Tibial nerve (tissue), 4 donors: Measurements from ENCODE around the gene HAP1. TPM values are rescaled to one million over a fixed set of nuclear protein-coding genes. Genes with fewer than 3 reads are reported as not detected.

Experiments used
- DNase-seq, 2 donors: peaks; one replicate each; pipeline ENCODE4 v3.0.0-alpha.2; 2019; ENCODE audit warnings: low spot score in 2 of 2
- H3K27ac ChIP-seq, 4 donors: fragments of 200-600 bp; sonication (generic) in 3 of 4; one replicate each; pipeline ENCODE4 v1.5.1; 2017 to 2019; ENCODE audit warnings: mild to moderate bottlenecking in 1 of 4
- H3K27me3 ChIP-seq, 2 donors: fragments of 200-600 bp; sonication (generic) in 1 of 2; one replicate each; pipeline versions ENCODE4 v1.5.1 to v1.6.0; 2017 to 2019
- H3K36me3 ChIP-seq, 3 donors: fragments of 200-600 bp; sonication (generic); one replicate each; pipeline ENCODE4 v1.5.1; 2018 to 2019
- H3K4me1 ChIP-seq, 4 donors: fragments of 200-600 bp; sonication (generic) in 3 of 4; one replicate each; pipeline ENCODE4 v1.5.1; 2017 to 2019
- H3K4me3 ChIP-seq, 4 donors: fragments of 200-600 bp; sonication (generic) in 3 of 4; one replicate each; pipeline ENCODE4 v1.5.1; 2017 to 2019; ENCODE audit warnings: mild to moderate bottlenecking in 1 of 4, moderate library complexity in 1 of 4
- H3K9me3 ChIP-seq, 4 donors: fragments of 200-600 bp; sonication (generic) in 3 of 4; one replicate each; pipeline ENCODE4 v1.5.1; 2017 to 2019
- EP300 ChIP-seq, 2 donors: sonication (generic); formaldehyde crosslinking; IDR thresholded peaks; one replicate each; pipeline ENCODE4 v1.6.1; 2017; ENCODE audit warnings: antibody characterized with exemption in 2 of 2, mild to moderate bottlenecking in 1 of 2
- POLR2A ChIP-seq, 2 donors: fragments of 450-650 bp; IDR thresholded peaks; one replicate each; pipeline ENCODE4 v1.6.1; 2017; ENCODE audit warnings: antibody characterized with exemption in 2 of 2, mild to moderate bottlenecking in 2 of 2, moderate library complexity in 2 of 2
- WGBS, 2 donors: methylation state at CpG; one replicate each; pipeline ENCODE4 v1.1.5; 2018; 5-methylcytosine and 5-hydroxymethylcytosine counted together
- total RNA-seq, 4 donors: library from RNA; depleted of rRNA; stranded (reverse); fragments of >200 nt; gene quantifications; one replicate each; pipeline ENCODE4 v1.1.0, GENCODE V29; 2016
- TF ChIP-seq, protein P1 (sequence below), 5 experiments: fragments of 200-600 bp in 3 of 5; fragments of 450-650 bp in 2 of 5; sonication (generic) in 3 of 5; IDR thresholded peaks; one replicate each; pipeline ENCODE4 v1.5.1; 2016 to 2019; ENCODE audit warnings: antibody characterized with exemption in 5 of 5, mild to moderate bottlenecking in 3 of 5, moderate library complexity in 2 of 5

Gene HAP1
- total RNA-seq, 4 donors from 2014 or later = 0.98 to 1.8 TPM; not detected in 2

DNA sequence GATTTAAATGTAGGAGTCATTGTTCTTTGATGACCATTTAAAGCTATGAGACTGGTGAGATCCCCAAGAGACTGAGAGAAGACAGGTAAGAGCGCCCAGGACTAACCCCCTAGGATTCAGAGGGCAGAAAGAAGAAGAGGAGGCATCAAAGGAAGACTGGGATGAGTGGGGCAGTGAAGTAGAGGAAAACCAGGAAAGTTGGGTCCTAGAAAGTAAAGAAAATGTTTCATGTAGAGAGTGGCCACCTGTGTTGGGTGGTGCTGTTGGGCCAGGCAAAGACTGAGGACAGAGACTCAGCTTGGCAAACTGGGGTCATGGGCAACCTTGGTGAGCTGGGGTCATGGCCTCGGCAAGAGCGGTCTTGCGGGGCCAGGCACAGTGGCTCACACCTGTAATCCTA is 1.3 kb upstream of the HAP1 start:
- 83 to 89% methylated on average over 4 of the region's 4 CpGs for WGBS, 2 donors
- TF ChIP-seq, protein P1, sequence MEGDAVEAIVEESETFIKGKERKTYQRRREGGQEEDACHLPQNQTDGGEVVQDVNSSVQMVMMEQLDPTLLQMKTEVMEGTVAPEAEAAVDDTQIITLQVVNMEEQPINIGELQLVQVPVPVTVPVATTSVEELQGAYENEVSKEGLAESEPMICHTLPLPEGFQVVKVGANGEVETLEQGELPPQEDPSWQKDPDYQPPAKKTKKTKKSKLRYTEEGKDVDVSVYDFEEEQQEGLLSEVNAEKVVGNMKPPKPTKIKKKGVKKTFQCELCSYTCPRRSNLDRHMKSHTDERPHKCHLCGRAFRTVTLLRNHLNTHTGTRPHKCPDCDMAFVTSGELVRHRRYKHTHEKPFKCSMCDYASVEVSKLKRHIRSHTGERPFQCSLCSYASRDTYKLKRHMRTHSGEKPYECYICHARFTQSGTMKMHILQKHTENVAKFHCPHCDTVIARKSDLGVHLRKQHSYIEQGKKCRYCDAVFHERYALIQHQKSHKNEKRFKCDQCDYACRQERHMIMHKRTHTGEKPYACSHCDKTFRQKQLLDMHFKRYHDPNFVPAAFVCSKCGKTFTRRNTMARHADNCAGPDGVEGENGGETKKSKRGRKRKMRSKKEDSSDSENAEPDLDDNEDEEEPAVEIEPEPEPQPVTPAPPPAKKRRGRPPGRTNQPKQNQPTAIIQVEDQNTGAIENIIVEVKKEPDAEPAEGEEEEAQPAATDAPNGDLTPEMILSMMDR (IDR thresholded peaks at IDR 0.05) = no peak
- TF ChIP-seq POLR2A (IDR thresholded peaks at IDR 0.05) (no peak), EP300 (IDR thresholded peaks at IDR 0.05) (no peak)
- no peak for DNase-seq
- H3K9me3 ChIP-seq = no peaks in the 10 kb centered on the region
- no peaks in the 10 kb centered on the region for H3K36me3 ChIP-seq
- H3K27me3 ChIP-seq = peaks cover 0 to 65% of the 10 kb centered on the region in 2 donors
- no peak overlapping the region for H3K4me3 ChIP-seq
- H3K27ac ChIP-seq = no peak overlapping the region
- H3K4me1 ChIP-seq = peaks cover 0 to 26% (median 11%) of the 10 kb centered on the region in 4 donors

DNA sequence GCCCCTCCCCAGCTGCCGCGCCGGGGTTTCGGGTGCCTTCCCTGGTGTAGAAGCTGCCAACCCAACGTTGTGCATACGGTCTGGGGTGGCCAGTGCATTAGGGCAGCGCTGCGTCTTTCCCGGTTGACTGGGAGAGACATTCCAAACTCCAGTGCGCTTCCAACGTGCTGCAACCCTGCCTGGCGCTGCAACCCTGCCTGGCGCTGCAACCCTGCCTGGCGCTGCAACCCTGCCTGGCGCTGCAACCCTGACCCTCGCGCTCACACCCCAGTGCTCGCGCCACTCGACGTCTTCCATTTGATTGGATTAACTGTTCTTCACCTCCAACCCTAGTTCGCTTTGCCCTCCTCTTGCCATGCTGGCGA is 488 bp upstream of the HAP1 start:
- TF ChIP-seq, protein P1 (IDR thresholded peaks at IDR 0.05) = no peak
- TF ChIP-seq POLR2A (IDR thresholded peaks at IDR 0.05) = no peak
- TF ChIP-seq EP300 (IDR thresholded peaks at IDR 0.05) = no peak
- Histone ChIP-seq H3K4me1 (peaks cover 0 to 26% (median 11%) of the 10 kb centered on the region in 4 donors), H3K9me3 (no peaks in the 10 kb centered on the region), H3K4me3 (peak overlapping the region in 3 of 4 donors; percentile 35 to 48 (median 43)), H3K27me3 (peaks cover 0 to 65% of the 10 kb centered on the region in 2 donors), H3K36me3 (no peaks in the 10 kb centered on the region), H3K27ac (no peak overlapping the region)
- WGBS, 2 donors = 4 to 5% methylated on average over 22 to 23 of the region's 23 CpGs
- no peak for DNase-seq

DNA sequence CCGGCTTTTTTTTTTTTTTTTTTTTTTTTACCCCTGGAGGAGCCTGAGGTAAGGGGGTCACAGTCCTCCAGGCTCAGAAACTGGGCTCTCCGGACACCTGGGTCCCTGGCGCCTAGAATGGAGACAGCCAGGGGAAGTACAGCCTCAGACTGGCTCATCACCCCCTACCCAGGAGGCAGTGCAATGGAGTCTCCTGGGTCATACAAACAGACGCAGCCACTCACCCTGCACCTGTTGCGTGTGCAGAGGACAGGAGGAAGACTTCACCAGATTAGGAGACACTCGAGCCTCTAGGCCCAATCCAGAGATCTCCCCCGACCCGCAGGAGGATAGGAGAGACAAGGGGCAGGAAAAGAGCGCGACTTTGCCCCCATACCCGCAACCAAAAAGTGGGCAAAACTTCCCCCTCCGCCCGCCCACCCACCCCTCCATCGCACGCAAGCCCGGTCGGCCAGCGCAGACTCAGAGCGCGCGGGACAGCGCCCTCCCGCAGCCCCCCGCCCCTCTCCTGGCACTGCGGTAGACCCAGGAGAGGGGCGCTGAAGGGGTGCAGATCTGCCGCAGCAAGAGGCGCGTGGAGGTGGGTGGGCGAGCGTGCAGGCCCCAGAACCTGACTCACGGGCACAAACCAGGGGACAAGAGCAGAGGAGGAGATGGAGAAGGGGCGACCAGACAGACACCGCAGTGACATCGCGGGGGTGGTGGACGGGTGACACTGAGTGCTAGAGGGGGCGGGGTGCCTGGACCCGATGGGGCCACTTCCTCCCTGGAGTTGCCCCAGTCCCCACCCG is 900 bp downstream of the HAP1 start:
- Histone ChIP-seq H3K4me1 (peaks cover 0 to 26% (median 11%) of the 10 kb centered on the region in 4 donors), H3K36me3 (no peaks in the 10 kb centered on the region), H3K27ac (no peak overlapping the region), H3K9me3 (no peaks in the 10 kb centered on the region), H3K4me3 (peak overlapping the region in 2 of 4 donors; percentile 35 to 48), H3K27me3 (peaks cover 0 to 65% of the 10 kb centered on the region in 2 donors)
- 17 to 20% methylated on average over 23 to 24 of the region's 40 CpGs for WGBS, 2 donors
- DNase-seq = no peak
- TF ChIP-seq EP300 (IDR thresholded peaks at IDR 0.05) (no peak), POLR2A (IDR thresholded peaks at IDR 0.05) (no peak)
- TF ChIP-seq, protein P1 (IDR thresholded peaks at IDR 0.05) = no peak

DNA sequence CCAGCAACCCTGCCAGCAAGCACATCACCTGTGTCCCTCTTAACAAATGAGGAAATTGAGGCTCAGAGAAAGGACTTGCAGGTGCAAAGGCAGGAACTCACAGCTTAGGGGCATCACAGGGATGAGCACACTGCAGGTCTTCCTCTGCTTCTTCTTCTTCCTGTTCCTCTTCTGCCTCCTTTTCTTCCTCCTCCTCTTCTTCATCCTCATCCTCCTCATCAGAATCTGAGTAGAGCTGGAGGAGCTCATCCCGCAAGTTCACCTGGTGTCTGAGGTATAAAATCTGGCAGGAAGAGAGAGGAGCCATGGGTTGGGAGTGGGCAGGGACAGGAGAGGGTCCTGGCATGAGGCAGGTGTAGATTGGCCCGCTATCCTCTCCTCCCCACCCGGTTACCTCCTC is 2.6 kb downstream of the HAP1 start:
- no peak overlapping the region for H3K4me3 ChIP-seq
- 56 to 88% methylated on average over 3 of the region's 3 CpGs for WGBS, 2 donors
- H3K36me3 ChIP-seq = no peaks in the 10 kb centered on the region
- DNase-seq = no peak
- H3K27me3 ChIP-seq = peaks cover 0 to 54% of the 10 kb centered on the region in 2 donors
- TF ChIP-seq POLR2A (IDR thresholded peaks at IDR 0.05) (no peak), EP300 (IDR thresholded peaks at IDR 0.05) (no peak)
- TF ChIP-seq, protein P1 (IDR thresholded peaks at IDR 0.05) = no peak
- H3K9me3 ChIP-seq = no peaks in the 10 kb centered on the region
- H3K4me1 ChIP-seq = peaks cover 0 to 20% (median 11%) of the 10 kb centered on the region in 4 donors
- no peak overlapping the region for H3K27ac ChIP-seq

DNA sequence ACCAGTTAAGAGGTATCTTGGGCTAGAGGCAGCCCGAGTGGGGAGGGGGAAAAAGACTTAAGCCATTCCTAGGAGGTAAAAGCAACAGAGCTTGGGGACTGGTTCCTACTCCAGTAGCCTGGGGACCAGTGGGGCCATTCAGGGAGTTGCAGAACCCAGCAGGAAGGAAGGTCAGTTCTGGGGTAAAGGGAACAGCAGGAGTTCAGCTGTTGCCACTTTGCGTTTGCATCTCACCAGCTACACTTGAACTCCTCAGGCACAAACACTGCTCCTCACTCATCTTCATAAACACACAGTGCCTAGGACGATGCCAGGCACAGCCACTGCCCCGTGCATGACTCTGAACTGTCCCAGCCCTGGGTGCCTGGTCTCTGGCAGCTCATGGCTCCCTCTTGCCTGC is 4.0 kb downstream of the HAP1 start:
- Histone ChIP-seq H3K9me3 (no peaks in the 10 kb centered on the region), H3K4me1 (peaks cover 0 to 20% (median 11%) of the 10 kb centered on the region in 4 donors), H3K27ac (no peak overlapping the region), H3K27me3 (peaks cover 0 to 41% of the 10 kb centered on the region in 2 donors), H3K4me3 (no peak overlapping the region), H3K36me3 (no peaks in the 10 kb centered on the region)
- WGBS, 2 donors = 43 to 44% methylated on average over 4 of the region's 4 CpGs
- DNase-seq = no peak
- TF ChIP-seq, protein P1 (IDR thresholded peaks at IDR 0.05) = no peak
- TF ChIP-seq POLR2A (IDR thresholded peaks at IDR 0.05) = no peak
- TF ChIP-seq EP300 (IDR thresholded peaks at IDR 0.05) = no peak
